Liver (tissue), 9 donors: ENCODE results near the gene ANKFY1. TPM values are rescaled to one million over a fixed set of nuclear protein-coding genes. Genes with fewer than 3 reads are reported as not detected.

Experiments
- DNase-seq: peaks from one replicate; pipeline ENCODE4 v3.0.0-alpha.2; 2017; ENCODE audit warnings: low spot score
- H3K27ac ChIP-seq, 2 donors: one replicate each; pipeline ENCODE4 v1.7.0; 2013; ENCODE audit warnings: inconsistent platforms in 2 of 2, low read length in 2 of 2, control low read depth in 1 of 2, low read depth in 1 of 2, mild to moderate bottlenecking in 1 of 2
- H3K27me3 ChIP-seq, 4 donors: one replicate each; pipeline versions ENCODE4 v1.6.1 to v1.7.0; 2013; ENCODE audit warnings: low read length in 3 of 4, inconsistent platforms in 1 of 4, mild to moderate bottlenecking in 1 of 4, moderate library complexity in 1 of 4; ENCODE audit not compliant: control insufficient read depth in 4 of 4, insufficient read depth in 4 of 4
- H3K36me3 ChIP-seq, 4 donors: one replicate each; pipeline versions ENCODE4 v1.6.1 to v1.7.0; 2013; ENCODE audit warnings: low read length in 3 of 4, mild to moderate bottlenecking in 3 of 4, low read depth in 1 of 4, moderate library complexity in 1 of 4; ENCODE audit not compliant: control insufficient read depth in 4 of 4, insufficient read depth in 3 of 4
- H3K4me1 ChIP-seq, 4 donors: one replicate each; pipeline versions ENCODE4 v1.6.1 to v1.7.0; 2013; ENCODE audit warnings: low read length in 3 of 4, mild to moderate bottlenecking in 3 of 4, moderate library complexity in 1 of 4; ENCODE audit not compliant: control insufficient read depth in 4 of 4, insufficient read depth in 4 of 4
- H3K4me3 ChIP-seq, 3 donors: one replicate each; pipeline versions ENCODE4 v1.6.1 to v1.7.0; 2013; ENCODE audit warnings: low read length in 3 of 3, control low read depth in 1 of 3, low read depth in 1 of 3, mild to moderate bottlenecking in 1 of 3
- H3K9ac ChIP-seq, 2 donors: one replicate each; pipeline ENCODE4 v1.7.0; 2013; ENCODE audit warnings: low read length in 2 of 2, mild to moderate bottlenecking in 2 of 2, moderate library complexity in 2 of 2, control low read depth in 1 of 2, low read depth in 1 of 2
- H3K9me3 ChIP-seq, 4 donors: one replicate each; pipeline versions ENCODE4 v1.6.1 to v1.7.0; 2013; ENCODE audit warnings: low read length in 3 of 4; ENCODE audit not compliant: control insufficient read depth in 4 of 4
- CTCF ChIP-seq: fragments of 150-350 bp; IDR thresholded peaks from 2 replicates; pipeline ENCODE4 v1.5.1; 2017; ENCODE audit warnings: improper control_type of control experiment, low read depth, low read length; ENCODE audit not compliant: missing input control
- FOXA1 ChIP-seq: IDR thresholded peaks from 2 replicates; pipeline ENCODE4 v1.6.1; 2016; ENCODE audit warnings: antibody characterized with exemption
- HNF4A ChIP-seq, 2 donors: conservative IDR thresholded peaks; 2 replicates each; pipeline ENCODE4 v1.6.1; 2016; ENCODE audit warnings: antibody characterized with exemption in 2 of 2, mild to moderate bottlenecking in 2 of 2
- HNF4G ChIP-seq: IDR thresholded peaks from 2 replicates; pipeline ENCODE4 v1.6.1; 2016; ENCODE audit warnings: antibody characterized with exemption
- NR2F2 ChIP-seq: IDR thresholded peaks from 2 replicates; pipeline ENCODE4 v1.6.1; 2016; ENCODE audit warnings: antibody characterized with exemption
- RXRA ChIP-seq, 2 donors: IDR thresholded peaks; 2 replicates each; pipeline ENCODE4 v1.6.1; 2017 to 2018; ENCODE audit warnings: antibody characterized with exemption in 2 of 2, mild to moderate bottlenecking in 1 of 2
- SP1 ChIP-seq: IDR thresholded peaks from 2 replicates; pipeline ENCODE4 v1.6.1; 2018; ENCODE audit warnings: antibody characterized with exemption, mild to moderate bottlenecking
- TAF1 ChIP-seq: conservative IDR thresholded peaks from 2 replicates; pipeline ENCODE4 v1.6.1; 2016; ENCODE audit warnings: antibody characterized with exemption, mild to moderate bottlenecking
- ZBTB33 ChIP-seq: IDR thresholded peaks from 2 replicates; pipeline ENCODE4 v1.6.1; 2016; ENCODE audit warnings: antibody characterized with exemption
- WGBS: extraction: QIAGEN DNeasy Blood & Tissue Kit; methylation state at CpG from one replicate; pipeline ENCODE4 v1.1.7; 2013; 5-methylcytosine and 5-hydroxymethylcytosine counted together
- polyA plus RNA-seq, 2 donors: library from polyadenylated mRNA; stranded (reverse) in 1 of 2; unstranded in 1 of 2; fragments of 200-250 nt in 1 of 2; fragments of >200 nt in 1 of 2; fragmentation: Nextera tagmentation in 1 of 2; extraction: Ambion mirVana in 1 of 2; gene quantifications; one replicate each; pipeline versions ENCODE4 v1.2.1 to v1.2.3, GENCODE V29; 2013 to 2015
- total RNA-seq, 2 donors: library from RNA; depleted of rRNA; stranded (reverse); fragments of >200 nt; gene quantifications; one replicate each; pipeline ENCODE4 v1.2.3, GENCODE V29; 2014
- donor health status: healthy.
- donor health status: healthy.
- donor health status: healthy.
- donor health status: healthy.
- donor health status: healthy.

ANKFY1 gene
- total and polyA plus RNA-seq, 4 donors, result 6.8 to 38.6 (median 21.9) TPM

GRCh38 chr17:4150096-4150495 lies 113.7 kb downstream of the ANKFY1 start (continued):
- no peak for TF ChIP-seq ZBTB33
- TF ChIP-seq CTCF, result no peak

- Histone ChIP-seq H3K4me3 (no peak overlapping the region), H3K9me3 (no peaks in the 10 kb centered on the region), H3K9ac (no peak overlapping the region), H3K4me1 (peaks cover 2 to 13% (median 5%) of the 10 kb centered on the region in 4 donors), H3K27ac (no peak overlapping the region), H3K27me3 (no peaks in the 10 kb centered on the region), H3K36me3 (peaks cover 0 to 23% (median 5%) of the 10 kb centered on the region in 4 donors)
- WGBS, result 95% methylated on average over 11 of the region's 11 CpGs
- TF ChIP-seq NR2F2 (no peak), FOXA1 (no peak), RXRA (IDR thresholded peaks at IDR 0.05) (no peak), CTCF (no peak)
- DNase-seq, result no peak
These were observed 115.0 kb downstream of the ANKFY1 start for GRCh38 chr17:4148611-4149308.

- DNase-seq, result no peak
- H3K4me3 ChIP-seq, result no peak overlapping the region
- H3K27ac ChIP-seq, result no peak overlapping the region
- H3K36me3 ChIP-seq, result peaks cover 0 to 18% (median 5%) of the 10 kb centered on the region in 4 donors
- H3K9ac ChIP-seq, result no peak overlapping the region
- H3K9me3 ChIP-seq, result no peaks in the 10 kb centered on the region
- WGBS, result 48% methylated on average over 8 of the region's 8 CpGs
- H3K27me3 ChIP-seq, result no peaks in the 10 kb centered on the region
- TF ChIP-seq HNF4A (conservative IDR thresholded peaks at IDR 0.05) (peak in 1 of 2 donors; percentile 32), TAF1 (no peak), RXRA (IDR thresholded peaks at IDR 0.05) (no peak), SP1 (peak; percentile 7), HNF4G (no peak)
- peaks cover 2 to 13% (median 5%) of the 10 kb centered on the region in 4 donors for H3K4me1 ChIP-seq
These were observed 115.9 kb downstream of the ANKFY1 start for GRCh38 chr17:4147751-4148310.
